NCI-H510A treated with DMSO at 0.1 percent for 48 hours (cell line): ENCODE data around the gene ARHGAP33.

Experiments used
- DNase-seq: peaks from one replicate; lab custom pipeline; 2025; lab: John Stamatoyannopoulos, UW

The ARHGAP33 gene

DNA sequence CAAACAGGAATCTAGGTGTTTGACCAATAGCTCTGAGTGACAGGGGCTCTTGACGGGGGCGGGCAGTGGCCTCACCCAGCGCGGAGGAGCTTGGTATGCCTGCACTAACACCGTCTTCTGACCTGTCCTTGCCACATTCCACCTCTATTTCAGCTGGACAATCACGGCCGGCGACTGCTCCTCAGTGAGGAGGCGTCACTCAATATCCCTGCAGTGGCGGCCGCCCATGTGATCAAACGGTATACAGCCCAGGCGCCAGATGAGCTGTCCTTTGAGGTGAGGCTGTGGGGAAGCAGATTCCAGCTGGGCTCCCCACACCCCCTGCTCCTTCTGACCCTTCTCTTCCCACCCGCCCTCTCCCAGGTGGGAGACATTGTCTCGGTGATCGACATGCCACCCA lies 4.7 kb downstream of the ARHGAP33 start:
- DNase-seq: no peak

- no peak for DNase-seq
These were observed 5.4 kb downstream of the ARHGAP33 start for GRCh38 chr19:35780717-35781116.

GRCh38 chr19:35781650-35782049 lies 6.3 kb downstream of the ARHGAP33 start:
- no peak for DNase-seq

DNA sequence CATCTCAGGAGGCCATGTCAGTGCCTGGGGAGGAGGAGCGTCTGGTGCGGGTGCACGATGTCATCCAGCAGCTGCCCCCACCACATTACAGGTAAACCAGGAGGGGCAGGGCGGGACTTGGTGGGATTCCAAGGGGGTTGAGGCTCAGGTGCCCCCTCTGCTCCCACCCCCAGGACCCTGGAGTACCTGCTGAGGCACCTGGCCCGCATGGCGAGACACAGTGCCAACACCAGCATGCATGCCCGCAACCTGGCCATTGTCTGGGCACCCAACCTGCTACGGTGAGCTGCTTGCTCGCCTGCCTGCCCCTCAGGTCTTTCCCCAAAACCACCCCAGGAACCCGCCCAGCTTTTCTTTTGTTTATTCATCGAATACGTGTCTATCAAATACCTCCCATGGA lies 7.2 kb downstream of the ARHGAP33 start:
- DNase-seq: no peak

GRCh38 chr19:35783469-35784434 lies 8.4 kb downstream of the ARHGAP33 start:
- no peak for DNase-seq

GRCh38 chr19:35784503-35785338 lies 9.4 kb downstream of the ARHGAP33 start:
- no peak for DNase-seq

DNA sequence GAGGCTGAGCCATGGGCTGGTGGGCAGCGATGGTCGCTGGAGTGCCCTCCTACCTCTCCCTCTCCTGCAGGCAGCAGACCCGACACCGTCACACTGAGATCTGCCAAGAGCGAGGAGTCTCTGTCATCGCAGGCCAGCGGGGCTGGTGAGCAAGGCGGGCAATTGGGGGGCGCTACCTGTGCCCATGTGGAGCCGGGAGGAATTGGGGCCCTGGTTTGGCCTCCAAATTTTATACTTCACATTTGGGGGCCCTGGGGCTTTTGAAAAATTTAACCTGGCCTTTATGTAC lies 9.9 kb downstream of the ARHGAP33 start:
- no peak for DNase-seq

GRCh38 chr19:35786299-35787160 lies 11.2 kb downstream of the ARHGAP33 start:
- DNase-seq: no peak

DNA sequence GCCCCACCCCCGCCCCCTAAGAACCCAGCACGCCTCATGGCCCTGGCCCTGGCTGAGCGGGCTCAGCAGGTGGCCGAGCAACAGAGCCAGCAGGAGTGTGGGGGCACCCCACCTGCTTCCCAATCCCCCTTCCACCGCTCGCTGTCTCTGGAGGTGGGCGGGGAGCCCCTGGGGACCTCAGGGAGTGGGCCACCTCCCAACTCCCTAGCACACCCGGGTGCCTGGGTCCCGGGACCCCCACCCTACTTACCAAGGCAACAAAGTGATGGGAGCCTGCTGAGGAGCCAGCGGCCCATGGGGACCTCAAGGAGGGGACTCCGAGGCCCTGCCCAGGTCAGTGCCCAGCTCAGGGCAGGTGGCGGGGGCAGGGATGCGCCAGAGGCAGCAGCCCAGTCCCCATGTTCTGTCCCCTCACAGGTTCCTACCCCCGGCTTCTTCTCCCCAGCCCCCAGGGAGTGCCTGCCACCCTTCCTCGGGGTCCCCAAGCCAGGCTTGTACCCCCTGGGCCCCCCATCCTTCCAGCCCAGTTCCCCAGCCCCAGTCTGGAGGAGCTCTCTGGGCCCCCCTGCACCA lies 11.9 kb downstream of the ARHGAP33 start:
- DNase-seq: no peak

GRCh38 chr19:35788205-35788960 lies 13.0 kb downstream of the ARHGAP33 start:
- DNase-seq: no peak

GRCh38 chr19:35789195-35789977 lies 14.0 kb downstream of the ARHGAP33 start:
- no peak for DNase-seq

DNA sequence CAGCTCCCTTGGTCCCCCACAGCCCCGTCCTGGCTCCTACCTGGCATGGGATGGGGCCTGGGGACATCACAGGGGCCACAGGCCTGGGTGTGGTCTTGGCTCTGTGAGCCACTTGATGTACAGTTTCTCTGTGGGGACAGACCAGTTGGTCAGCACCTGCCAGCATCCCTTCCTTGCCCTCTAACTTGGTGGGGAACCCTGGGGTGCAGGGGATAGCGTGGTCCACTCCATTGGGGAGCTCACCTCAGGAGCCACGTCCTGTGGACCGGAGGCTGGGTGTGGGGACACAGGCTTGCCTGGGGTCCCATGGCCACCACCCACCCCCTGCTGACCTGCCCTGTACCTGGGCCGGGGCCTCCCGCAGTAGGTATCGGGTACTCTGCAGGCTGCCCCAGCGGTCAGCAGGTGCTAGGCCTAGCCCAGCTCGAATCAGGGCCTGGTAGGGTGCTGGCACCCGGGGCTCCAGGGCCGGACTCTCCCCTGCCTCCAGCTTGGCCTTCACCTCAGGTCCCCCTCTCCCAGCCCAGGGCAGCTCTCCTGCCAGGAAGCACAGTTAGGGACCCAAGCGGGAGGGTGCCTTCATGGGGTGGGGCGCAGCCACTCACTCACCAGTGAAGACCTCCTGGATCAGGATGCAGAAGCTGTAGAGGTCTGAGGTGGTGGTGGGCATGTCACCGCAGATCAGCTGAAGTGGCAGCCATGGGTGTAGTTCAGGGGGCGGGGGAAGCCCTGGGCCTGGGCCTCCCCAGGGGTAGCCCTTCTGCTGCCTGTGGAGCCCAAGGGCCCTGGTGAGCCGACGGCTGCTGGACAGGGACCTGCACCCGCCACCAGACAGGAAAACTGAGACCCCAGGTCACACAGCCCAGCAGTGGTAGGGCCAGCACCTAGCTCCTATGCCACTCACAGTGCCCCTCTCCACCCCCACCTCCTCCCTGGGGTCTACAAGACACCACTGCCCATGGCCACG lies 14.9 kb downstream of the ARHGAP33 start:
- no peak for DNase-seq

DNA sequence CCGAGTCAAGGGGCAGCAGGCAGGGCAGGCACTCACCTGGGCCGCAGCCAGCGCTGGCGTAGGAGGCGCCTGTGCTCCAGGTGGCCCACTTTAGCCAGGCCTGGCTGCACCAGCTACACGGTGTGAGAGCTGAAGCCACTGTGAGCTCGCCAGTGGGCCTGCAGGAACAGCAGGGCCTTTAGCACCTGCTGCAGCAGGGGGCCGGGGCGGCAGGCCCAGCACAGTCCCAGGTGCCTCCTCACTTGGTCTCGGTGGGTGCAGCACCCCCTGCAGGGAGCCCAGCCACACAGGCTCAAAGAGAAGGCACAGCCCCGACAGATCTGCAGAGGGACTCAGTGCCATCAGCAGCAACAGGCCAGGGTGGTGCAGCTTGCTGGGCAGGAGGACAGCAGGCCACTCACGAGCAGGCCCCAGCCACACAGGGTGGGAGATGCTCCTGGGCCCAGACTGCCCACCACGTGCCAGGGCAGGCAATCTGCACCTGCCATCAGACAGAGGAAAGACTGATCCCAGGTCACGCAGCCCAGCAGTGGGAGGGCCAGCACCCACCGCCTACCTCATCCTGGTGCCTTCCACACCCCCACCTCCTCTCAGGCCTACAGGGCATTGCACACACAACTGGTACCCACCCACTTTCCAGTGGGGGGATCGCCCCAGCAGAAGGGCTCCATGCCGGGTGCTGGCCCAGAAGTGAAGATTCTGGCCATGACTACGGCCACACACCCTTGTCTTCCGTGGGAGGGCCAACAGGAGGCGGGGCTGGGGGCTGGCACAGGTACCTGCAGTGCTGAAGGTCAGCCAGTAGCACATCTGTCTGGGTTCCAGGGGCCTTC lies 15.8 kb downstream of the ARHGAP33 start:
- DNase-seq: peak; percentile 54

- no peak for DNase-seq
These were observed 16.5 kb downstream of the ARHGAP33 start for GRCh38 chr19:35791814-35792279.

DNA sequence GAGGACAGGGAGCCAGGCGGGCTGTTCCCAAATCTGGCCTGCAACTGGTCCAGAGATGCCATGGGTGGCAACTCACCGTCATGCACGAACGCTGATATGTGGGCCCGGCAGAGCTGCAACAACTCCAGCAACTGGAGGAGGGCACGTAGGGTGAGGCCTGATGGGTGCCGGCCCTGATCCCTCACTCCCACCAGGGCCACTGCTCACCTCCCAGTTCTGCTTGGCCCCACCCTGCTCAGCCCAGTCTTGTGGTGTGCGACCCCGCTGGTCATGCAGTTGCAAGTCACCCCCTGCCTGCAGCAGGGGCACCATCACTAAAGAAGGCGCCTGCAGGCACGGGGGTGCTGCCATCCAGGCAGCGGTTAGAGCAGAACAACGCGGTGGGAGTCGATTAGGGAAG lies 16.9 kb downstream of the ARHGAP33 start:
- no peak for DNase-seq

GRCh38 chr19:35792888-35793287 lies 17.5 kb downstream of the ARHGAP33 start:
- no peak for DNase-seq

GRCh38 chr19:35793381-35794165 lies 18.2 kb downstream of the ARHGAP33 start:
- DNase-seq: no peak
